ENCODE data around the gene ITGAV.

DNA sequence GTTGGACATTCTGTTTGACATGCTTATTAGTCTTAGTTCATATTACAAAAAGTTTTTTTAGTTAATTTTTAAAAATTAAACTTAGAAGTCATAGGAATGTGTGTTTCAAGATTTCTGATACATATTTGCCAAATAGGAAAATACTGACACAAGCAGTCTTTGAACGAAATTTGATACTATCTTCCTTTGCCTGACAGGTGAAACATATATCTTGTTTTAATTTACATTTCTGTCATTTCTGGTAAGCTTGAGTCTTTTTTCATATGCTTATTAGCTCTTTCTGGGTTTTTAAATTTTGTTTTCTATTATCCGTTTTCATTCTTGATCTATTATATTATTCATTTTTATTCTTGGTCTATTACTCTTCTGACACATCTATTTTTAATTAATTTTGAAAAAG, 24.5 kb downstream of the ITGAV start:
- TF ChIP-seq POLR2A (IDR thresholded peaks at IDR 0.05; ENCODE audit: low read depth, low read length) (no peak), POLR2AphosphoS5 (IDR thresholded peaks at IDR 0.05; ENCODE audit: low read depth, low read length) (no peak), TAF1 (IDR thresholded peaks at IDR 0.05; ENCODE audit: borderline replicate concordance, low read depth, low read length) (no peak)
